Measurements from ENCODE around the gene PLCD3.

The PLCD3 gene

GRCh38 chr17:45115015-45115625 is 17.2 kb downstream of the PLCD3 start:
- DNase-seq: no peak

GRCh38 chr17:45114117-45114932 is 18.0 kb downstream of the PLCD3 start:
- no peak for DNase-seq

GRCh38 chr17:45113424-45113754 is 18.9 kb downstream of the PLCD3 start:
- no peak for DNase-seq

- DNase-seq: no peak
Measured at GRCh38 chr17:45112559-45113423, 19.5 kb downstream of the PLCD3 start.

- DNase-seq: no peak
Measured at GRCh38 chr17:45111850-45112249, 20.5 kb downstream of the PLCD3 start.

GRCh38 chr17:45110676-45111611 is 21.4 kb downstream of the PLCD3 start:
- no peak for DNase-seq

- no peak for DNase-seq
Measured at GRCh38 chr17:45108595-45109521, 23.5 kb downstream of the PLCD3 start.

- DNase-seq: no peak
Measured at GRCh38 chr17:45108051-45108450, 24.3 kb downstream of the PLCD3 start.

- no peak for DNase-seq
Measured at GRCh38 chr17:45107293-45108010, 24.9 kb downstream of the PLCD3 start.

- no peak for DNase-seq
Measured at GRCh38 chr17:45106582-45106981, 25.7 kb downstream of the PLCD3 start.

GRCh38 chr17:45106096-45106495 is 26.2 kb downstream of the PLCD3 start:
- no peak for DNase-seq

- no peak for DNase-seq
Measured at GRCh38 chr17:45104907-45105624, 27.2 kb downstream of the PLCD3 start.

- no peak for DNase-seq
Measured at GRCh38 chr17:45104497-45104896, 27.8 kb downstream of the PLCD3 start.

GRCh38 chr17:45104029-45104428 is 28.3 kb downstream of the PLCD3 start:
- no peak for DNase-seq

- DNase-seq: no peak
Measured at GRCh38 chr17:45103269-45103795, 29.0 kb downstream of the PLCD3 start.

- DNase-seq: no peak
Measured at GRCh38 chr17:45102856-45103255, 29.5 kb downstream of the PLCD3 start.

GRCh38 chr17:45101883-45102811 is 30.2 kb downstream of the PLCD3 start:
- DNase-seq: no peak

GRCh38 chr17:45101546-45101882 is 30.8 kb downstream of the PLCD3 start:
- no peak for DNase-seq

Measured in EL (cell line).